Neural crest cell (in vitro differentiated cells): ENCODE data around the gene GPR62. TPM values are rescaled to one million over a fixed set of nuclear protein-coding genes. Genes with fewer than 3 reads are reported as not detected.

ENCODE experiments used
- DNase-seq: peaks from one replicate; pipeline ENCODE4 v3.0.0; 2021; ENCODE audit warnings: low read depth, mixed read lengths, low spot score
- H3K27ac Mint-ChIP-seq: one replicate; pipeline ENCODE4 v1.8.0; 2021; ENCODE audit warnings: mild to moderate bottlenecking, mixed read lengths; ENCODE audit not compliant: unreplicated experiment
- H3K27me3 Mint-ChIP-seq: 2 replicates; pipeline ENCODE4 v1.8.0; 2021; ENCODE audit warnings: low read depth, mild to moderate bottlenecking, mixed read lengths
- H3K36me3 Mint-ChIP-seq: 2 replicates; pipeline ENCODE4 v1.8.0; 2021; ENCODE audit warnings: low read depth, mild to moderate bottlenecking, mixed read lengths
- H3K4me1 Mint-ChIP-seq: 2 replicates; pipeline ENCODE4 v1.8.0; 2021; ENCODE audit warnings: mixed read lengths
- H3K4me3 Mint-ChIP-seq: one replicate; pipeline ENCODE4 v1.8.0; 2021; ENCODE audit warnings: mild to moderate bottlenecking, mixed read lengths
- H3K9me3 Mint-ChIP-seq: 2 replicates; pipeline ENCODE4 v1.8.0; 2021; ENCODE audit warnings: mixed read lengths
- total RNA-seq: library from RNA; stranded (reverse); gene quantifications from 2 replicates; pipeline ENCODE4 v1.2.1, GENCODE V29; 2021
- TF ChIP-seq, protein P1 (sequence below): fragments of 200-600 bp; sonication (generic); conservative IDR thresholded peaks from 2 replicates; pipeline ENCODE4 v1.5.0; 2021; ENCODE audit warnings: antibody characterized with exemption, mild to moderate bottlenecking

Gene GPR62
- total RNA-seq, 1 donor from 2014 or later = 0.23 TPM

DNA sequence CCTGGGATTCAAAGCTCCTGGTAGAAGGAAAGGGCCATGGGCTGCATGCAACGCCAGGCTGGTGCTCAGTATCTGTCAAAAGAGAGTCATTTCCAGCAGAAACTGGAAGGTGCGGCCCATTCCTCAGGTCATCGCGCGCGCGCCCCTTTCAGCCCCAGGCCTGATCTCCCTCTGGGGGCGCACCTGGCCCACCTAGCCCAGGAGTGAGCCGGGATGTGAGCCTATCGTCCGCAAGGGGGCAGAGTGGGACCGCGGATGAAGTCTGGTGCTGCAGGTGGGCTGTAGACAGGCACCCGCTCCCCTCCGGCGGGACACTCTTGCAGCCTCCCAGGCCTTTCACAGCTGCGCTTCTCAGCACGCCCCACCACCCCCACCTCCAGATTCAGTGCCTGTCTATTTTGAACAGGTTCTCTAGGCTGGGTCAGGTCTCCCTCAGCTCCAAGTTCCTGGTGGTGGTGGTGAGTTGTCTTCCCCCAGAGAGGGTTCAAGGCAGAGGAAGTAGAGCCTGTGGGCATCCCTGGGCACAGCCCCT is 46.3 kb downstream of the GPR62 start:
- H3K27ac Mint-ChIP-seq = no peak overlapping the region
- no peaks in the 10 kb centered on the region for H3K36me3 Mint-ChIP-seq
- H3K4me1 Mint-ChIP-seq = peaks cover 52% of the 10 kb centered on the region
- DNase-seq = peak; percentile 77
- no peaks in the 10 kb centered on the region for H3K9me3 Mint-ChIP-seq
- H3K27me3 Mint-ChIP-seq = peaks cover 26% of the 10 kb centered on the region
- peak overlapping the region; percentile 19 for H3K4me3 Mint-ChIP-seq
- TF ChIP-seq, protein P1, sequence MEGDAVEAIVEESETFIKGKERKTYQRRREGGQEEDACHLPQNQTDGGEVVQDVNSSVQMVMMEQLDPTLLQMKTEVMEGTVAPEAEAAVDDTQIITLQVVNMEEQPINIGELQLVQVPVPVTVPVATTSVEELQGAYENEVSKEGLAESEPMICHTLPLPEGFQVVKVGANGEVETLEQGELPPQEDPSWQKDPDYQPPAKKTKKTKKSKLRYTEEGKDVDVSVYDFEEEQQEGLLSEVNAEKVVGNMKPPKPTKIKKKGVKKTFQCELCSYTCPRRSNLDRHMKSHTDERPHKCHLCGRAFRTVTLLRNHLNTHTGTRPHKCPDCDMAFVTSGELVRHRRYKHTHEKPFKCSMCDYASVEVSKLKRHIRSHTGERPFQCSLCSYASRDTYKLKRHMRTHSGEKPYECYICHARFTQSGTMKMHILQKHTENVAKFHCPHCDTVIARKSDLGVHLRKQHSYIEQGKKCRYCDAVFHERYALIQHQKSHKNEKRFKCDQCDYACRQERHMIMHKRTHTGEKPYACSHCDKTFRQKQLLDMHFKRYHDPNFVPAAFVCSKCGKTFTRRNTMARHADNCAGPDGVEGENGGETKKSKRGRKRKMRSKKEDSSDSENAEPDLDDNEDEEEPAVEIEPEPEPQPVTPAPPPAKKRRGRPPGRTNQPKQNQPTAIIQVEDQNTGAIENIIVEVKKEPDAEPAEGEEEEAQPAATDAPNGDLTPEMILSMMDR = peak; percentile 97

GRCh38 chr3:52002748-52003147 is 47.6 kb downstream of the GPR62 start:
- Mint-ChIP-seq H3K27me3 (peaks cover 21% of the 10 kb centered on the region), H3K36me3 (no peaks in the 10 kb centered on the region), H3K4me1 (peaks cover 46% of the 10 kb centered on the region), H3K9me3 (no peaks in the 10 kb centered on the region), H3K4me3 (peak overlapping the region; percentile 54), H3K27ac (peak overlapping the region; percentile 78)
- DNase-seq = no peak
- TF ChIP-seq, protein P1 = no peak

DNA sequence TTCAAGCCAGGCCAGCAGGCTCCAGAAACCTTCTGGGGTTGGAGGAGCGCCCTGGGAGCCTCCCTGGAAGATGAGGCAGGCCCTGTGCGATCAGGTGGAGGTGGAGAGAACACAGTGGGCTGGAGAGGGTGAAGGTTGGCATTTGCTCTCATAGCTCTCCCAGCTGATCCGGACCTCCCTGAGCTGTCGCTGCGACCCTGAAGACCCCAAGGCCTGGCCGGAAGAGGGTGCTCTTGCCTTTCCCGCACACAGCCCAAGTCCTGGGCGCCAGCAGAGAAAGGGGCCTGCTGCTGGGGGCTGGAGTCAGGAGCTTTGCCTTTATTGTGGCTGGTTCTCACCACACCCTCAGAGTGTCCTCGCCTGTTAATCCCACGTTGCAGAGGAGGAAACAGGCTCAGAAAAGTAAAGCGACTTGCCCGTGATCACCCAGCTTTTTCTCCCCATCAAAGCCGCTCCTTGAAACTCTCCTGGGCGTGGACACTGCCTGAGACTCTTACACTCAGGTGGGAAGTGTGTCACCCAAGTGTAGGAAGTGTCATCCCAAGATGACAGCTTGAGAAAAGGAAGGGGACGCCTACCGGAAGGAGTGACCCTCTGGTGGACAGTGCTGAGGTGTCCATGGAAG is 49.1 kb downstream of the GPR62 start:
- Mint-ChIP-seq H3K4me1 (peaks cover 46% of the 10 kb centered on the region), H3K9me3 (no peaks in the 10 kb centered on the region), H3K36me3 (no peaks in the 10 kb centered on the region), H3K4me3 (peak overlapping the region; percentile 27), H3K27me3 (peaks cover 11% of the 10 kb centered on the region), H3K27ac (no peak overlapping the region)
- peak; percentile 65 for DNase-seq
- TF ChIP-seq, protein P1 = peak; percentile 62

DNA sequence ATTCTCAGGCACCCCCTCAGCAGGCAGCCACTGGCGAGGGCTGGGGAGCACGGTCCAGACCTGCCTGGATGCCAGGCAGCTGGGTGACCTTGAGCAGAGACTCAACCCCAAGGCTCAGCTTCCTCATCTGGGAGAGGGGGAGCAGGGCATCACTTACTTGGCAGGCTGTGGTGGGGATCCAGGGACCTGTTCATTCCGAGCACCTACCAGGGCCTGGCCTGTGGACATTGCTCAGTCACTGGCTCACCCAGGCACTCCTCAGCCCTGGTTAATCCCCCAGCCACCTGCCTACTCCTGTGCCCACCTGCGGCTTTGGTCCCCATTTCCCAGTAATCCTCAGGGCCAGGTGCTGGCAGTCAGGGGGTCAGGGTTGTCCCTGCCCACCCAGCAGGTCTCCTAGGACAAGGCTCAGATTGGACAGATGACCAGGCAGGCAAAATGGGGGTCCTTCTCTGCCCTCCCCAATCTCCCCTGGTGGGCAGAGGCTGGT is 49.8 kb downstream of the GPR62 start:
- TF ChIP-seq, protein P1 = no peak
- H3K27ac Mint-ChIP-seq = peak overlapping the region; percentile 62
- no peaks in the 10 kb centered on the region for H3K36me3 Mint-ChIP-seq
- H3K27me3 Mint-ChIP-seq = peaks cover 5% of the 10 kb centered on the region
- no peaks in the 10 kb centered on the region for H3K9me3 Mint-ChIP-seq
- H3K4me1 Mint-ChIP-seq = peaks cover 46% of the 10 kb centered on the region
- no peak for DNase-seq
- H3K4me3 Mint-ChIP-seq = peak overlapping the region; percentile 19

DNA sequence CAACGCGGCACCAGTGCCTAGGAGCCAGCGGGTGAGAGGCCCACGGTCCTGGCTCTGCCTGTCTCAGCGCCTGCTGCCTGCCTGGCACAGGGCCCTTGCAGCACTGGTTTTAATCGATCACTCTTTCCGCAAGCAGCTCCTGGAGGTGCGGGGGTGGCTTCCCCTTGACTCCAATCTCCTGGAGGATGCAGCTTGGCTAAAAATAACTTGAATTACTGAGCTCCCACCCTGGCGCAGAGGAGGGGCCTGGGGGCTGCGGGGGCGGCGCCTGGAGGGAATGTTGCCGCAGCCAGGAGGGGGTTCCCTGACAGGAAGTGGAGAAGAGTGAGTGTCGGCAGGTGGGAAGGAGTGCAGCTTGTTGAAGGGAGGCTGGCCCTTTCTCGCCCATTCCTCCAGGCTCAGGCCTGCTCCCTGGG is 50.4 kb downstream of the GPR62 start:
- DNase-seq = no peak
- Mint-ChIP-seq H3K36me3 (no peaks in the 10 kb centered on the region), H3K9me3 (no peaks in the 10 kb centered on the region), H3K4me1 (peaks cover 46% of the 10 kb centered on the region), H3K4me3 (no peak overlapping the region), H3K27me3 (no peaks in the 10 kb centered on the region), H3K27ac (no peak overlapping the region)
- TF ChIP-seq, protein P1 = no peak
